ENCODE data around the gene TCERG1L. TPM values are rescaled to one million over a fixed set of nuclear protein-coding genes. Genes with fewer than 3 reads are reported as not detected.

TCERG1L gene
- total and polyA plus RNA-seq, 5 donors from 2014 or later, result not detected

GRCh38 chr10:131219955-131220489 is 91.5 kb downstream of the TCERG1L start:
- DNase-seq (no peak), ATAC-seq (ENCODE audit: low read depth in 2 of 2) (no peak)
- Mint-ChIP-seq H3K27me3 (no peaks in the 10 kb centered on the region), H3K36me3 (no peaks in the 10 kb centered on the region), H3K9me3 (peaks cover 0 to 3% (median 0%) of the 10 kb centered on the region in 7 donors), H3K27ac (no peak overlapping the region), H3K4me3 (no peak overlapping the region), H3K4me1 (no peaks in the 10 kb centered on the region)
- no peaks in the 10 kb centered on the region for H3K4me1 ChIP-seq (ENCODE audit: control insufficient read depth, insufficient read depth, low read length, poor library complexity, severe bottlenecking)
- H3K27ac ChIP-seq (ENCODE audit: insufficient read depth, low read length, poor library complexity, severe bottlenecking), result no peak overlapping the region
- no peak overlapping the region for H3K4me3 ChIP-seq (ENCODE audit: low read depth, low read length)
- no peaks in the 10 kb centered on the region for H3K36me3 ChIP-seq (ENCODE audit: control insufficient read depth, insufficient read depth, low read length)
- no peaks in the 10 kb centered on the region for H3K27me3 ChIP-seq (ENCODE audit: control insufficient read depth, insufficient read depth, low read length)
- H3K9me3 ChIP-seq (ENCODE audit: control insufficient read depth in 2 of 2, low read length in 2 of 2), result no peaks in the 10 kb centered on the region

GRCh38 chr10:131219584-131219886 is 92.0 kb downstream of the TCERG1L start:
- H3K4me1 Mint-ChIP-seq, result no peaks in the 10 kb centered on the region
- H3K36me3 Mint-ChIP-seq, result no peaks in the 10 kb centered on the region
- H3K27ac Mint-ChIP-seq, result no peak overlapping the region
- Histone ChIP-seq H3K4me3 (ENCODE audit: low read depth, low read length) (no peak overlapping the region), H3K36me3 (ENCODE audit: control insufficient read depth, insufficient read depth, low read length) (no peaks in the 10 kb centered on the region), H3K4me1 (ENCODE audit: control insufficient read depth, insufficient read depth, low read length, poor library complexity, severe bottlenecking) (no peaks in the 10 kb centered on the region), H3K27me3 (ENCODE audit: control insufficient read depth, insufficient read depth, low read length) (no peaks in the 10 kb centered on the region), H3K27ac (ENCODE audit: insufficient read depth, low read length, poor library complexity, severe bottlenecking) (no peak overlapping the region), H3K9me3 (ENCODE audit: control insufficient read depth in 2 of 2, low read length in 2 of 2) (no peaks in the 10 kb centered on the region)
- no peak overlapping the region for H3K4me3 Mint-ChIP-seq
- DNase-seq, result no peak
- H3K27me3 Mint-ChIP-seq, result no peaks in the 10 kb centered on the region
- H3K9me3 Mint-ChIP-seq, result peaks cover 0 to 3% (median 0%) of the 10 kb centered on the region in 7 donors
- ATAC-seq (ENCODE audit: low read depth in 2 of 2), result no peak

GRCh38 chr10:131218811-131219583 is 92.5 kb downstream of the TCERG1L start:
- H3K27ac Mint-ChIP-seq, result no peak overlapping the region
- no peaks in the 10 kb centered on the region for H3K27me3 ChIP-seq (ENCODE audit: control insufficient read depth, insufficient read depth, low read length)
- DNase-seq, result no peak

GRCh38 chr10:131216681-131217230 is 94.8 kb downstream of the TCERG1L start:
- Histone ChIP-seq H3K4me3 (ENCODE audit: low read depth, low read length) (no peak overlapping the region), H3K27me3 (ENCODE audit: control insufficient read depth, insufficient read depth, low read length) (no peaks in the 10 kb centered on the region), H3K36me3 (ENCODE audit: control insufficient read depth, insufficient read depth, low read length) (no peaks in the 10 kb centered on the region), H3K4me1 (ENCODE audit: control insufficient read depth, insufficient read depth, low read length, poor library complexity, severe bottlenecking) (no peaks in the 10 kb centered on the region), H3K9me3 (ENCODE audit: control insufficient read depth in 2 of 2, low read length in 2 of 2) (no peaks in the 10 kb centered on the region), H3K27ac (ENCODE audit: insufficient read depth, low read length, poor library complexity, severe bottlenecking) (no peak overlapping the region)
- H3K4me3 Mint-ChIP-seq, result no peak overlapping the region
- no peaks in the 10 kb centered on the region for H3K4me1 Mint-ChIP-seq
- ATAC-seq (ENCODE audit: low read depth in 2 of 2), result no peak
- H3K27me3 Mint-ChIP-seq, result no peaks in the 10 kb centered on the region
- H3K36me3 Mint-ChIP-seq, result no peaks in the 10 kb centered on the region
- DNase-seq, result no peak
- H3K27ac Mint-ChIP-seq, result no peak overlapping the region
- H3K9me3 Mint-ChIP-seq, result no peaks in the 10 kb centered on the region

More at GRCh38 chr10:131218811-131219583, 92.5 kb downstream of the TCERG1L start:
- H3K27me3 Mint-ChIP-seq, result no peaks in the 10 kb centered on the region
- H3K9me3 Mint-ChIP-seq, result peaks cover 0 to 3% (median 0%) of the 10 kb centered on the region in 7 donors
- Histone ChIP-seq H3K36me3 (ENCODE audit: control insufficient read depth, insufficient read depth, low read length) (no peaks in the 10 kb centered on the region), H3K9me3 (ENCODE audit: control insufficient read depth in 2 of 2, low read length in 2 of 2) (no peaks in the 10 kb centered on the region), H3K27ac (ENCODE audit: insufficient read depth, low read length, poor library complexity, severe bottlenecking) (no peak overlapping the region), H3K4me3 (ENCODE audit: low read depth, low read length) (no peak overlapping the region), H3K4me1 (ENCODE audit: control insufficient read depth, insufficient read depth, low read length, poor library complexity, severe bottlenecking) (no peaks in the 10 kb centered on the region)
- no peaks in the 10 kb centered on the region for H3K4me1 Mint-ChIP-seq
- no peak for ATAC-seq (ENCODE audit: low read depth in 2 of 2)
- H3K36me3 Mint-ChIP-seq, result no peaks in the 10 kb centered on the region
- no peak overlapping the region for H3K4me3 Mint-ChIP-seq

- Mint-ChIP-seq H3K9me3 (no peaks in the 10 kb centered on the region), H3K27ac (no peak overlapping the region), H3K4me1 (no peaks in the 10 kb centered on the region), H3K4me3 (no peak overlapping the region), H3K36me3 (no peaks in the 10 kb centered on the region), H3K27me3 (no peaks in the 10 kb centered on the region)
- H3K36me3 ChIP-seq (ENCODE audit: control insufficient read depth, insufficient read depth, low read length), result no peaks in the 10 kb centered on the region
- no peak overlapping the region for H3K4me3 ChIP-seq (ENCODE audit: low read depth, low read length)
- H3K9me3 ChIP-seq (ENCODE audit: control insufficient read depth in 2 of 2, low read length in 2 of 2), result no peaks in the 10 kb centered on the region
- no peaks in the 10 kb centered on the region for H3K27me3 ChIP-seq (ENCODE audit: control insufficient read depth, insufficient read depth, low read length)
- no peaks in the 10 kb centered on the region for H3K4me1 ChIP-seq (ENCODE audit: control insufficient read depth, insufficient read depth, low read length, poor library complexity, severe bottlenecking)
- no peak for ATAC-seq (ENCODE audit: low read depth in 2 of 2)
- no peak overlapping the region for H3K27ac ChIP-seq (ENCODE audit: insufficient read depth, low read length, poor library complexity, severe bottlenecking)
- no peak for DNase-seq
Observed at GRCh38 chr10:131215776-131216175, 95.7 kb downstream of the TCERG1L start.

GRCh38 chr10:131214521-131215244 is 96.8 kb downstream of the TCERG1L start:
- H3K9me3 Mint-ChIP-seq, result no peaks in the 10 kb centered on the region
- H3K27ac Mint-ChIP-seq, result no peak overlapping the region
- no peaks in the 10 kb centered on the region for H3K27me3 ChIP-seq (ENCODE audit: control insufficient read depth, insufficient read depth, low read length)
- no peaks in the 10 kb centered on the region for H3K36me3 Mint-ChIP-seq
- no peaks in the 10 kb centered on the region for H3K27me3 Mint-ChIP-seq
- ATAC-seq (ENCODE audit: low read depth in 2 of 2) (no peak), DNase-seq (no peak)
- no peak overlapping the region for H3K4me3 ChIP-seq (ENCODE audit: low read depth, low read length)
- H3K4me1 Mint-ChIP-seq, result no peaks in the 10 kb centered on the region
- no peaks in the 10 kb centered on the region for H3K9me3 ChIP-seq (ENCODE audit: control insufficient read depth in 2 of 2, low read length in 2 of 2)
- no peak overlapping the region for H3K4me3 Mint-ChIP-seq
- no peaks in the 10 kb centered on the region for H3K4me1 ChIP-seq (ENCODE audit: control insufficient read depth, insufficient read depth, low read length, poor library complexity, severe bottlenecking)
- no peaks in the 10 kb centered on the region for H3K36me3 ChIP-seq (ENCODE audit: control insufficient read depth, insufficient read depth, low read length)
- no peak overlapping the region for H3K27ac ChIP-seq (ENCODE audit: insufficient read depth, low read length, poor library complexity, severe bottlenecking)

GRCh38 chr10:131213741-131214505 is 97.6 kb downstream of the TCERG1L start:
- H3K27me3 ChIP-seq (ENCODE audit: control insufficient read depth, insufficient read depth, low read length), result no peaks in the 10 kb centered on the region
- no peak for ATAC-seq (ENCODE audit: low read depth in 2 of 2)
- H3K9me3 Mint-ChIP-seq, result no peaks in the 10 kb centered on the region
- no peaks in the 10 kb centered on the region for H3K4me1 Mint-ChIP-seq
- H3K27ac ChIP-seq (ENCODE audit: insufficient read depth, low read length, poor library complexity, severe bottlenecking), result no peak overlapping the region
- H3K27me3 Mint-ChIP-seq, result no peaks in the 10 kb centered on the region
- no peak overlapping the region for H3K27ac Mint-ChIP-seq
- no peaks in the 10 kb centered on the region for H3K4me1 ChIP-seq (ENCODE audit: control insufficient read depth, insufficient read depth, low read length, poor library complexity, severe bottlenecking)
- H3K4me3 Mint-ChIP-seq, result no peak overlapping the region
- no peak overlapping the region for H3K4me3 ChIP-seq (ENCODE audit: low read depth, low read length)
- H3K36me3 Mint-ChIP-seq, result no peaks in the 10 kb centered on the region
- no peaks in the 10 kb centered on the region for H3K36me3 ChIP-seq (ENCODE audit: control insufficient read depth, insufficient read depth, low read length)
- H3K9me3 ChIP-seq (ENCODE audit: control insufficient read depth in 2 of 2, low read length in 2 of 2), result no peaks in the 10 kb centered on the region
- DNase-seq, result no peak
